DMS79 treated with DMSO at 0.1 percent for 48 hours (cell line): ENCODE results near the gene TMCC1.
"Not testable (repeated sequence)": the region's sequence is repeated elsewhere in the genome, so short reads cannot be mapped to it uniquely, and the experiment has no call there.

ENCODE experiments used
- DNase-seq: peaks from one replicate; lab custom pipeline; 2025; lab: John Stamatoyannopoulos, UW

The TMCC1 gene

GRCh38 chr3:129727707-129728106 lies 165.8 kb downstream of the TMCC1 start:
- DNase-seq = no peak

GRCh38 chr3:129723558-129724324 lies 169.8 kb downstream of the TMCC1 start:
- no peak for DNase-seq

DNA sequence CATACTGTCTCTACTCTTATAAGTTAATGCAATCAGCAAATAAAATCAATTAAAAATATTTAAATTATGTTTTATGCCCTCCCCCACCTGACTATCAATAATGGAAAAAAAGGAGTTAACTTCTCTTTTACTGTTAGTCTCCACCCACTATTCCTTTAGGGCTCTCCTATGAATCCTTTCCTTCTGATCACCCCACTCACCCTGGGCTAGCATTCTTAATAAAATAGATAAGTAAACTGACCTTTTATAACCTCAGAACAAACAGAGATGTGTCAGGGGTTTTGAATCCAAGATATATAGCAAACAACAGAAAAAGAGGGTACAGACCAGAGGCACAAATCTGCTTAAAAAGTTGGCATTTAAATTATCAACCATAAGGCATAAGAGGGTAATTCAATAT lies 171.0 kb downstream of the TMCC1 start:
- DNase-seq = no peak

- no peak for DNase-seq
Observed at GRCh38 chr3:129718201-129718600, 175.3 kb downstream of the TMCC1 start.

DNA sequence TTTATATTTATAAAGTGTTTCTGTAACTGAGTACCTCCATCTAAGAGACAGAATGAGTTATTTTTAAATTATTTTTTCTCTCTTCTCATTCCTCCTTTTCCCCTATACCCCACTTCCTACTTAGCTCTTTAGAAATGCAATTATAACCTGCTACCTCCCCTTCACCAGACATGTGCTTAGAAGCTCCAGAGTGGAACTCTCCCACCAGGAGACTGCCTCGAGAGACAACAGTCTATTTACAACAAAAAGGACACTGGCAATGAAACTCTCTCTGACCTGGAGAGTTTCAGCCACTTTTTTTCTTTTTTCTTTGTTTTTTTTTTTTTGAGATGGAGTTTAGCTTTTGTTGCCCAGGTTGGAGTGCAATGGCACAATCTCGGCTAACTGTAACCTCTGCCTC lies 177.7 kb downstream of the TMCC1 start:
- DNase-seq = no peak

DNA sequence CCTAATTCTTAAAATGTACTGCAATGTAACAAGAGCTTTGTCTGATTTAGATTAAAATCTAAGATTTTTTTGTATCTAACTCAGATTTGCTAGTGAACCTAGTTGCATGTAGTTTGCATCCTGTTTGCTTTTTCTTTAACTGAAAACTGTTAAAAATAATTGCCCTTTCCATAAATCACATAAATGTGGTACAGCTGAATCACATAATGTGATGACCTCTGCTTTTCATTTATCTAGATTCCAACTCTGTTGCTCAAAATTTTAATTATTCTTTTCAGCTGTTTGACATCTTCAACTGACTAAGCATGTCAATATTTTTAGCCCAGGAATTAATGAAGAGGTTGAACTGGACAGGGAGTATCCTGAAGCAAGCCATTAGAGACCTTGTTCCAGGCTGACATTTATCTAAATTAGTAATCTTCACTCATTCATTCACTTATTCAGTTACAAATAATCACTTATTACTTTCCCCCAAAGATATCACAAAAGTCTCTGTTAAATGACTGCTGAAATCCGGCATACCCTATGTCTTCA lies 185.1 kb downstream of the TMCC1 start:
- DNase-seq = no peak

DNA sequence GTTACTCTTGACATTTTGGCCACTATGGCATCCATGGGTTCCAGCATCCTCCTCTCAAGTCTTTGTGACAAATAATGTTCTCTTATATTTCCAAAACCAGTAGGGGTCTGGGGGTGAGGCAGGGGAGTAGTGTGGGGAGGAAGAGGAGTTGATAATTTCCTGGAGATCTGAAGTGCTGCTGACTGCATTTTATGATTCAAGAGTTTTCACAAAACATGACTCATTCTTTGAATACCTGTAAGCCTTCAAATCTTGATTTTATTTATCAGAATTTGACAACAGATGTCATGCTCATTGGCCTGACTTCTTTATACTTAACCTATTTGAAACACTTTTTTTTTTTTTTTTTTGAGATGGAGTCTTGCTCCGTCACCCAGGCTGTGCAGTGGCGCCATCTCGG lies 188.2 kb downstream of the TMCC1 start:
- no peak for DNase-seq

- DNase-seq = no peak
Observed at GRCh38 chr3:129703913-129704312, 189.6 kb downstream of the TMCC1 start.

- DNase-seq = no peak
Observed at GRCh38 chr3:129702934-129703712, 190.4 kb downstream of the TMCC1 start.

- no peak for DNase-seq
Observed at GRCh38 chr3:129701161-129701560, 192.3 kb downstream of the TMCC1 start.

DNA sequence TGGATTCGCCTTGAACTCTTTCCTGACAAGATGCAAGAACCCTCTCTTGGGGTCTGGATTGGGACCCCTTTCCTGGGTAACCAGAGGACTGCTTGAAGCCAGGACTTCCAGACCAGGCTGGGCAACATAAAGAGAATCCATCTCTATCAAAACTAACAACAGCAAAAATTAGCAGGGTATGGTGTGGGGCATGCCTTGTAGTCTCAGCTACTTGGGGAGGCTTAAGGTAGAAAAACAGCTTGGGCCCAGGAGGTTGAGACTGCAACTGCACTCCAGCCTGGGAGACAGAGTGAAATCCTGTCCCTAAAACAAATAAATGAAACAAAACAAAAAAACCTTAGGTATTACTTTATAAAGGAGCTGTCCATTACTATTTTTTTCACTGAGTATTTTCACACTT lies 193.9 kb downstream of the TMCC1 start:
- no peak for DNase-seq

DNA sequence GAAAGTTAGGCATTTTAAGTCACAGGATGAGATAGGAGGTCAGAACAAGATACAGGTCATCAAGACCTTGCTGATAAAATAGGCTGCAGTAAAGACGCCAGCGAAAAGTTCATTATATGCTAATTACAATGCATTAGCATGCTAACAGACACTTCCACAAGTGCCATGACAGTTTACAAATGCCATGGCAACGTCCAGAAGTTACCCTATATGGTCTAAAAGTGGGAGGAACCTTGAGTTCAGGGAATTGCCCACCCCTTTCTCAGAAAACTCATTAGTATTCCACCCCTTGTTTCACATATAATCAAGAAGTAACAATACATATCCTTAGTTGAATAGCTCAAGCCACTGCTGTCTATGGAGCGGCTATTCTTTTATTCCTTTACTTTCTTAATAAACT lies 194.3 kb downstream of the TMCC1 start:
- no peak for DNase-seq

DNA sequence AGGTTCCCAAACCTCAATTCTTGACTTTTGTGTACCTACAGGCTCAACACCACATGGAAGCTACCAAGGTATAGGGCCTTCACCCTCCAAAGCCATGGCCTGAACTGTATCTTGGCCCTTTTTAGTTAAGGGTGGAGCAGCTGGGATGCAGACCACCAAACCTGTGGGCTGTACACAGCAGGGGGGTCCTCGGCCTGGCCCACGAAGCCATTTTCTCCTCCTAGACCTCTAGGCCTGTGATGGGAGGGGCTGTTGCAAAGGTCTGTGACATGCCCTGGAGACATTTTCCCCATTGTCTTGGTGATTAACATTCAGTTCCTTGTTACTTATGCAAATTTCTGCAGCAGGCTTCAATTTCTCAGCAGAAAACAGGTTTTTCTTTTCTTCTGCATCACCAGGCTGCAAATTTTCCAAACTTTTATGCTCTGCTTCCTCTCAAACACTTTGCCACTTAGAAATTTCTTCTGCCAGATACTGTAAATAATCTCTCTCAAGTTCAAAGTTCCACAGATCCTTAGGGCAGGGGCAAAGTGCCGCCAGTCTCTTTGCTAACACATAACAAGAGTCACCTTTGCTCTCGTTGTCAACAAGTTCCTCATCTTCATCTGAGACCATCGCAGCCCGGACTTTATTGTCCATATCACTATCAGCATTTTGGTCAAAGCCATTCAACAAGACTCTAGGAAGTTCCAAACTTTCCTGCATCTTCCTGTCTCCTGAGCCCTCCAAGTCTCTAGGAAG lies 196.1 kb downstream of the TMCC1 start:
- no peak for DNase-seq

DNA sequence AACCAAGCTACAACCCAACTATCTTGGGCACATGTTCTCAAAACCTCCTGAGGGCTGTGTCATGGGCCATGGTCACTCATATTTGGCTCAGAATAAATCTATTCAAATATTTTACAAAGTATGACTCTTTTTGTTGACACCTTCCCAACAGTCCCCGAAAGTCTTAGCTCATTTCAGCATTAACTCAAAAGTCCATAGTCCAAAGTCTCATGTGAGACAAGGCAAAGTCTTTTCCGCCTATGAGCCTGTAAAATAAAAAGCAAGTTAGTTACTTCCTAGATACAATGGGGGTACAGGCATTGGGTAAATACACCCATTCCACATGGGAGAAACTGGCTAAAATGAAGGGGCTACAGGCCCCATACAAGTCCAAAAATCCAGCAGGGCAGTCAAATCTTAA lies 197.1 kb downstream of the TMCC1 start:
- not testable (repeated sequence) for DNase-seq

DNA sequence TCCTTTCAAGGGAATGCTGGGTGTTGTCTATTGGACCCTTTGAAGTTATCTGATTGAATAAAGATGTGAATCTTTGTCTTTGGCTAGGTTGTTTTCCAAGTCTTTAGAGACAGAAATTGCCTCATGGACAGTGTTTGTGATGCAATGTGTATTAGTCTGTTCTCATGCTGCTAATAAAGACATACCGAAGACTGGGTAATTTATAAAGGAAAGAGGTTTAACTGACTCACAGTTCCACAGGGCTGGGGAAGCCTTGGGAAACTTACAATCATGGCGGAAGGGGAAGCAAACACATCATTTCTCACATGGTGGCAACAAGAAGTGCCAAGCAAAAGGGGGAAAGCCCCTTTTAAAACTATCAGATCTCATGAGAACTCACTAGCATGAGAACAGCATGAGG lies 198.3 kb downstream of the TMCC1 start:
- no peak for DNase-seq

DNA sequence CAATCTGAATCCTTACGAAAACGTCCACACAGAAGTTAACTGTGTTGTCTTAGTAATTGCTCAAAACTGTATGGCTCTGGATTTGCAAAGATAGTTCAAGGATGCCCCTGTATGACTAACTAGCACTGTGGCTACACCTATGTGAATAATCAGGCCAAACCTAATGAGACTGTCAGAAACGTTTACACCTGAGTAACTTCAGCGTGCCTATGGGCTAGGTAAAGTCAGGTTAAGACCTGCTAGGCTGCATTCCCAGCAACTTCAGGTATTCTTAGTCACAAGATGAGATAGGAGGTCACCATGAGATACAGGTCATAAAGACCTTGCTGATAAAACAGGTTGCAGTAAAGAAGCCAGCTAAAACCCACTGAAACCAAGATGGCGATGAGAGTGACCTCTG lies 199.3 kb downstream of the TMCC1 start:
- no peak for DNase-seq

- no peak for DNase-seq
Observed at GRCh38 chr3:129692743-129693142, 200.8 kb downstream of the TMCC1 start.

DNA sequence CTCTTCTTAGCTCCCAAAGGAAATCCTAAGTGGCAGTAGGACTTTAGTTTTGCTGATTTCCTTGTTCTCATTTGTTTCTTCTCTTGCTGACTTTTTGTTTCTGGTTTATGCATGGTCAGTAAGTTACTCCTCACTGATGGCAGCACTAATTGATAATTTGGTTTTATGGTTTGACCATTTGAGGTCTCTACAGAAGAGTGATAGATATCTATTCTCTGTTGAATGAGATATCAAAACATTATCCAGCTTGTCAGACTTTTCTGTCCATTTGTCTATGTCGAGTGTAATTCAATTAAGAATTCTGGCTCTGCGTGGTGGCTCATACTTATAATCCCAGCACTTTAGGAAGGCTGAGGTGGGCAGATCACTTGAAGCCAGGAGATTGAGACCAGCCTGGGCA lies 202.5 kb downstream of the TMCC1 start:
- DNase-seq = no peak

- peak; percentile 18 for DNase-seq
Observed at GRCh38 chr3:129690406-129690805, 203.1 kb downstream of the TMCC1 start.

- DNase-seq = no peak
Observed at GRCh38 chr3:129689036-129689435, 204.5 kb downstream of the TMCC1 start.

GRCh38 chr3:129688271-129688895 lies 205.1 kb downstream of the TMCC1 start:
- no peak for DNase-seq

GRCh38 chr3:129687586-129688125 lies 205.9 kb downstream of the TMCC1 start:
- DNase-seq = no peak
